Measurements from ENCODE around the gene PHF19. TPM values are rescaled to one million over a fixed set of nuclear protein-coding genes. Genes with fewer than 3 reads are reported as not detected.

The PHF19 gene
- total and polyA plus RNA-seq, 2 of the 8 experiments (the other 6 are each of a cell fraction or from before 2014, with no cell fraction given), result 28.2 to 31.8 TPM

DNA sequence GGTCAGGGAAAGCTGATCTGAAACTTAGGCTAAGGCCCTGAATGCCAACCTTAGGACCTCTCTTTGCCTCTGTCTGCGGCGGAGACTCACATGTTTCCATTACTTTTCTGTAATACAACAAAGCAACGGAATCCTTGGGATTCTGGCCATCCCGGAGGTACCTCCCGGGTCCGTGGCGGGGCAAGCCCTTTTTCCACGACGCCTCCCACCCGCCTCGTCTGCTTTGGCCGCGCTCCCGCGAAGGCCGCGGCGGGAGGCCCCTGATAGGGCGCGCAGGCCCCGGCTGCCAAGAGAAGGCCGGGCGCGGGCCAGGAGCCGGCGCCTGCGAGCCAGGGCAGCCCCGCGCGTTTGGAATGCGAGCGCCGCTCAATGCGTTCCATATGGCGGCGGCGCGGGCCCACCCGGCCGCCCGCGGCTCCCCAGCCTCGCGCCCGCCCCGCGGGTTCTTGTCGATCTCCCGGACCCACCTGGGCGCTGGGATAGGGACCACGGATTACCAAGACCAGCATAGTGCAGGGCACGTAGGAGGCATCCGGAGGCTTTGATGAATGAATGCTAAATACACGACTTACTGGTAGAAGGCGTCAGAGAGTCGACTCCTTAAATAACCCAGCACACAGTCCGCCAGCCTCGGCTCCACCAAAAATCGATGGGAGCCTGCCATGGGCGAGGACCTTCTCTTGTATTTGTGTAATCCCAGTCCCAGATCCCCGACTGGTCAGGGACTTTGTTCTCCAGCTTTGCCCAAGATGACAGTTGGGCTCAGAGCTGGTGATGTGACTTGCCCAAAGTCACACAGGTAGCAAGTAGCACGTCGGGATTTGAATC is 17.5 kb upstream of the PHF19 start (continued):
- TF ChIP-seq GABPA (IDR thresholded peaks at IDR 0.05; ENCODE audit: borderline replicate concordance, insufficient read depth, low read length), result 0 out of 2 replicates have a peak, but pooled peaks have one; percentile 39
